NCI-H2227 (cell line): Measurements from ENCODE around the gene EGFL7.

ENCODE experiments used
- DNase-seq: peaks from one replicate; lab custom pipeline; 2025; ENCODE audit not compliant: unreplicated experiment; lab: John Stamatoyannopoulos, UW

Gene EGFL7

DNA sequence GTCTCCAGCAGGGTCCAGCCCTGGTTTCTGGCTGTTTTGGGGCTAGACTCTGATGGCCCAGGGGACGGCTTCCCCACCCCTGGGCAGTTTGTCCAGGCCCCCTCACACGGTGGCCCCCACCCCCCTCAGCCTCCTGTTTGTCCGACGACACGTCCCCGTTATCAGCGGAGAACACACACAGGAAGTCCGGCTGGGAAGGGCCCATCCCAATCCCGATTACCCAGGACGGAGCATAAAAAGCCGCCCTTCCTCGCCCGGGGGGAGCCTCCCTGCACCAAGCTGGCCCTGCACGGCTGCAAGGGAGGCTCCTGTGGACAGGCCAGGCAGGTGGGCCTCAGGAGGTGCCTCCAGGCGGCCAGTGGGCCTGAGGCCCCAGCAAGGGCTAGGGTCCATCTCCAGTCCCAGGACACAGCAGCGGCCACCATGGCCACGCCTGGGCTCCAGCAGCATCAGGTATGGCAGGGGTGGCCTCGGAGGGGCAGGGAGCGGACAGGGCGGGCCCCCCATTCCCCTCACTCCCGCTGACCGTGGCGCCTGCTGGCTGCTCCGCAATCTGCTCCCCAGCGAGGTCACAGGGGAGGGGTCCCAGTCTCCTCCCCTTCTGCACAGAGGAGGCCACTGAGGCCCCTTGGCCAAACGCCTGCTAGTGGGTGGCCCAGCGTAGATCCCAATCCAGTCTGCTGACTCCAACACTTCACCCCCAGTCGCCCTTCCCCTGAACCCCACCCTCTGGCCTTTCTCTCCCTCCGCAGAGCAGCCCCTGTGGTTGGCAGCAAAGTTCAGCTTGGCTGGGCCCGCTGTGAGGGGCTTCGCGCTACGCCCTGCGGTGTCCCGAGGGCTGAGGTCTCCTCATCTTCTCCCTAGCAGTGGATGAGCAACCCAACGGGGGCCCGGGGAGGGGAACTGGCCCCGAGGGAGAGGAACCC is at the start of gene EGFL7:
Gene EGFL7, plus strand, starts transcription at position 261 of the 926 bp plus-strand sequence. CDS start 5,367 bp downstream, outside the sequence.
- DNase-seq = no peak

DNA sequence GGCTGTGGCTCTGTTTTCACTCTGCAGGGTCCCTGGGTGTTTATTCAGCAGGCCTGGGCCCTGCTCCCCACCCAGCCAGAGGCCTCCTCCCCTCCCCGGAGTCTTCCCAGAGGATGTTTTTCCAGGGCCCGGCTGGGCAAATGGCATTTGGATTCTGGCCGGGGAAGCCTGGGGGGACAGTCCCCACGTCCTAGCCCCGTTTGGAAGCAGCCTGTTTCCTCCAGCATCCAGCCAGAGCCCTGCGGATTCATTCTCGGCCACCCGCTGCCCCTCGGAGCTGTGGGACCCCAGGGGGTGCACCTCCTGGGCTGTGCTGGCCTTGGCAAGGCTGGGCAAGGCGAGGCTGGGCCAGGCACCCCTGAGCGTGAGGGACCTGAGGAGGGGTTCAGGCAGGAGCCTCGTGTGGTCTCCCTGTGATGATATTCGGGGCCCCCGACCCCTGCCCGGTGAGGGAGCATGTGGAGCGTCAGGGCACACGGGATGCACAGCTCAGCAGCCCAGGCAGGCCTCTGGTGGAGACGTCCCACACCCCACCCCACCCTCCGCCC is 48.8 kb upstream of the EGFL7 start:
- DNase-seq = no peak

GRCh38 chr9:136614372-136614922 is 48.3 kb upstream of the EGFL7 start:
- DNase-seq = no peak

GRCh38 chr9:136614967-136615623 is 47.6 kb upstream of the EGFL7 start:
- DNase-seq = no peak

DNA sequence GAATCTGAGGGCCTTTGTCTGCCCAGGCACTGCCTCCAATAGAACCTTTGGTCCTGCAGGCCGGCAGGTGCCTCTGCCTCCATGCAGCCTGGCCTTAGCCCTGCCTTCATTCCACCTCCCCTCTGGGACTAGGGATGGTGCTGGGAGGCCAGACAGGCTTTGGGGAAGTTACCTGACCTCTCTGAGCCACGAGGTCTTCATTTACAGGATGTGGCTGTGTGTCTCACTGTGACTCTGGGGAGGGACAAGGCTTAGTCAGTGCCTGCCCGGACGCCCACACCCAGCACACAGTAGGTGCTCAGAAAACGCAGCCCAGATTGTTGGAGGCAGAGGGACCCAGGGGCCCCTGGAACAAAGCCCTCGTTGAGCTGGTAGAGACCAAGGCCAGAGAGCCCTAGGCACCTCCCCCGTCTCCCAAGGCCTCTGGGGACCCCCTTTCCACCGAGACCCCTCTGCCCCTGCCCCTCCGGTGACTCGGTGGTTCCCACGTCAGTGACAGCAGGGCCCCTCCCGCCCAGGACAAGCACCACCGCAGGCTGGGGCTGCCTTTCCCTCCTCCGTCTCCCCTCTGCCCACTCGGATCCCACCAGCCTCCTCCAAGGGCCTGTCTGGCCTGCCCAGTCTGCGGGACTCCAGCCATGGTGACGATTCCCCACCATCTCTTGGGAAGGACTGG is 46.9 kb upstream of the EGFL7 start:
- DNase-seq = no peak

GRCh38 chr9:136616307-136616635 is 46.4 kb upstream of the EGFL7 start:
- no peak for DNase-seq

GRCh38 chr9:136616948-136617695 is 45.6 kb upstream of the EGFL7 start:
- DNase-seq = no peak

- no peak for DNase-seq
Observed at GRCh38 chr9:136617746-136618579, 44.8 kb upstream of the EGFL7 start.

DNA sequence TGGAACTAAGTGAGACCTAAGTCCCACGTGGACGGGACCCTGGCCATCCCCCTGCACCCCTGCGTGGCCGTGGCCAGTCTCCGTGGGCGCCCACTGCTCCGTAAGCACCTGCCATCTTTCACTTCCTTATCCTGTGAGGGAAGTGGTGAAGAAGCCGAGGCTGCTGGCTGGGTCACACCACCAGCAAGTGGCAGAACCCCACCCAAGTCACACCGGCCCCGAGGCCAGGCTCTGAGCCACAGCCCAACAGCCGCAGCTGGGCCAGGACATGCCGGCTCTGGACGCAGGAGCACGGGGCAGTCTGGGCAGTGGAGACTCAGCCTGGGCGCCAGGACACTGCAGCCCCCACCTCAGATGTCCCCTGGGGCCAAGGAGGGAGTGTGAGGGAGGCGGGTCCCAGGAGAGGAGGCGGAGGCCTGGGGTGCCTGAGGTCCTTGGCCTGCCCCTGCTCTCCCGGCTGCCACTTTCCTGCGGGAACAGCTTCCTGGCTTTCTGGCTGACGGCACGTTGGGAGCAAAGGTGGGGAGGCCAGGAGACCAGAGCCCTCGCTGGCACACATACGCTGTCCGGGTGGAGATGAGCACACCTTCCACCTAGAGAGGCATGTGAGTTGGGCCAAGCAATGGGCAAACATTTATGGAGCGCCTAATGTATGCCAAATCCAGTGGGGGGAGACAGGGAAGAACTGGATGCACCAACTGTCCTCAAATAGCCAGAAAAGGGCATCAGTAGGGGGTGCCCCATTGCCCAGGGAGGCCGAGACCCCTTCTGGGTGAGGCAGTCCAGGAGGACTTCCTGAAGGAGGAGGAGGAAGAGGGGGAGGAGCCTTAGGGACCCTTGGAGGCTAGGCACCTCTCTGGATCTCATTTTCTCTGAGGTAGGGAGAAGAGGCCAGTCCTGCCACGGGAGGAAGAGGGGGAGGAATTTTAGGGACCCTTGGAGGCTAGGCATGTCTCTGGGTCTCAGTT is 43.9 kb upstream of the EGFL7 start:
- DNase-seq = no peak

GRCh38 chr9:136619742-136620440 is 42.8 kb upstream of the EGFL7 start:
- DNase-seq = no peak

DNA sequence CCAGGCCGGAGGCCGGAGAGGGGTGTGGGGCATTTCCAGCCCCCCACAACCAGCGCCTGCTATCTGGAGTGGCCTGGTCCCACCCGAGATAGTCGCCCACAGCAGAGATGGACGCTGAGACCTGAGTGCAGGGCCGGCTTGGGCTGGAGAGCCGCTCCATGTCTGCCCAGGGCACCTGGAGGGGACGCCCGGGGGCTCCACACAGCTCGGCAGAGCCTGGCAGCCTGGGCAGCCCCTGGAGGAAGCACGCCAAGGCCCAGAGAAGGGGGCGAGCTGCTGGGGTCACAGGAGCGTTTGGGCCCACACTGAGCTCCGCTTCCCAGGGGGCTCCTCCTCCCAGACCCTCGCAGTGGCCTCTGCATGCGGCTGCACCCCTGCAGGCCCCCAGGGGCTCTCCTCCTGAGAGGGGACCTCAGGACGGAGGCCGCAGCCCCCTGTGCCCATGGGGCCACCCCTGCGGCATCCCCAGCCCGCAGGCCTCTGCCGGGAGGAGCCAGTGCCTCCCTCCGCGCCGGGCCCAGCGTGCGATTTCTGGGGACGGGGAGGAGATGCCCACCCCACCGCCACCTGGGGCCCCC is 42.2 kb upstream of the EGFL7 start:
- no peak for DNase-seq

DNA sequence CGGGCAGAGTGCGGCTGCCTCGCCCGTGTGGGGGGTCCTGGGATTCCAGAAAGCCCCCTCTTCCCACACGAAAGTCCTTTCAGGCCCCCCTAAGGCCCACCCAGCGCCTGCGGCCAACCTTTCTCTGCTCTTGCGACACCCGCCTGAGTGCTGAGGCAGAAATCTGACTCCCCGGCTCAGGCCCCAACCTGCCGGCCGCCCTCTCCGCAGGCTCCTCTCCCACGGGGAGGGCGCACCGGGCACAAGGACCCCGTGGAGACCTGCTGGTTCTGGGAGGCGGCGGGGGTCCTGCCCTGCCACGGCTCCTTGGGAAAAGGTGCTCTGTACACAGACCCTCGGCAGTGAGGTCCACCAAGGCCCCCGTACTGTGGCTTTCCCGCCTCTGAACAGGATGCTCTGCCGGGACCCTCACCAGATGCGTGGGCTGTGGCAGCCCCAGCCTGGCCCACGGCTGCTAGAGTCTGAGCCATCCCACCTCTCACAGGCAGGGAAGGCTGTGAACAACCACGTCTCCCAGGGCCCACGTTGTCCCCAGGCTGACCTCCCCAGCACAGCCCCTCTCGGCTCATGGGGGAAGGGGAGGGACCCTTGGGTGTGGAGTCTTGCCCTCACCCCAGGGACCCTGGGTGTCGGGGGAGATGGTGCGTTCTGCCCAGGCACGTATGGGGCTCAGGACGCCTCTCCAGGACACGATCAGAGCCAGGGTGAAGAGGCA is 41.5 kb upstream of the EGFL7 start:
- no peak for DNase-seq

DNA sequence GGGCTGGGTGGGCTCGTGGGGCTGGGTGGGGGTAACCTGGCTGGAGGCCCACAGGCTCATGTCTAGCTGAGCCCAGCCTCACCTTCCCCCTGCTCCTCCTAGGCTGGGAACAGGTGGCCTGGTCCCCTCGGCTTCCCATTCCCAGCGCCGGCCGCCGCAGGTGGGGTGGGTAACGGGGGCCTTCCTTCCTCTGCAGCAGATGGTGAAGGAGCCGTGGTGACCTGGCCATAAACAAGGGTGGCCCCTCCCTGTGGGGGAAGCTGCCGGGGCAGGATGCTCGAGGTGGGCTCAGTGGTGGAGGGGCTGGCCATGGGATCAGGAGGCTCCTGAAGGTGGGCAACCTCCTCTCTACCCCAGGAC is 41.0 kb upstream of the EGFL7 start:
- no peak for DNase-seq

- DNase-seq = no peak
Observed at GRCh38 chr9:136622538-136622948, 40.2 kb upstream of the EGFL7 start.

DNA sequence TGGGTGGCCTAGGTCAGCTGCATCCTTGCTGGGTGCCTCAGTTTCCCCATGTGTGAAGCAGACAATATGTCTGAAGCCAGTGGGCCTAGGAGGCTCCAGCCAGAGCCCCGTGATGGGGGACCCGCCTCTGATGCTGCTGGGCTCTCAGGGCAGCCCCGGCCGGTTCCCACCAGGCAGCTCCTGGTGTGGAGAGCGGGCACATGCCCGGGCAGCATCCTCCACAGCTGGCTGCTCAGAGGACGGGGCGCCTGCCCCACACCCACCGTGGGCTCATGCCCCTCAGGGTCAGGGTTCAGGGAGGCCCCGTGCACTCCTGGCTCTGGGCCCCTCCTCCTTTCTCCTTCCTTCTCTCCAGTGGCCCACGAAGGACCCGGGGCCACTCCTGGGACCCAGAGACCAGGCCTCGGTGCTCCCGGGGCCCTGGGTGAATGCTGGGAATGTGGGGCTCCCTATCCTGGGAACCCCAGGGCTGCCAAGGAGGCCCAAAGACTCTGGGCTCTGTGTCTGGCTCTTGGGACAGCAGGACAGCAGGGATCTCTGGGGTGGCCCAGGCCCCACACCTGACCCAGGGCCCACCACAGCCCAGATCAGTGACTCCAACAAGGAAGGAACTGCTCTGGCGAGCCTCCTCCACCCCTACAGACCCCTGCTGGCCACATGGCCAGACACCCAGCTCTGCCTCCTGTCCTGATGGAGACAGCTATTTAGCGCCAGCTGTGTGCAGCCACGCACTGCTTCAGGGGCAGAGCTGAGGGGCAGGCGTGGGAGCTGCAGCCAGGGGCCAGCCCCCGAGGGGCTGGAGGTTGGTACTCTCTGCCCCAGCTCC is 39.5 kb upstream of the EGFL7 start:
- no peak for DNase-seq

- no peak for DNase-seq
Observed at GRCh38 chr9:136623842-136624183, 38.9 kb upstream of the EGFL7 start.
